Measurements from ENCODE around the gene CLUH. TPM values are rescaled to one million over a fixed set of nuclear protein-coding genes. Genes with fewer than 3 reads are reported as not detected.

CLUH gene
- total and polyA plus RNA-seq, 7 donors = 20.4 to 119 (median 32.1) TPM

- H3K27ac ChIP-seq = no peak overlapping the region
- H3K4me3 ChIP-seq = no peak overlapping the region
- H3K4me1 ChIP-seq = peaks cover 0 to 4% (median 0%) of the 10 kb centered on the region in 4 donors
- H3K27me3 ChIP-seq = no peaks in the 10 kb centered on the region
- intact Hi-C loops (cut with DNase I) = no loop called here
- 97 to 98% methylated on average over 11 of the region's 11 CpGs for WGBS, 2 donors
- no peaks in the 10 kb centered on the region for H3K9me3 ChIP-seq
- DNase-seq = no peak
- TF ChIP-seq POLR2A (IDR thresholded peaks at IDR 0.05) = no peak
- TF ChIP-seq EP300 (IDR thresholded peaks at IDR 0.05) = no peak
- TF ChIP-seq, protein P1, sequence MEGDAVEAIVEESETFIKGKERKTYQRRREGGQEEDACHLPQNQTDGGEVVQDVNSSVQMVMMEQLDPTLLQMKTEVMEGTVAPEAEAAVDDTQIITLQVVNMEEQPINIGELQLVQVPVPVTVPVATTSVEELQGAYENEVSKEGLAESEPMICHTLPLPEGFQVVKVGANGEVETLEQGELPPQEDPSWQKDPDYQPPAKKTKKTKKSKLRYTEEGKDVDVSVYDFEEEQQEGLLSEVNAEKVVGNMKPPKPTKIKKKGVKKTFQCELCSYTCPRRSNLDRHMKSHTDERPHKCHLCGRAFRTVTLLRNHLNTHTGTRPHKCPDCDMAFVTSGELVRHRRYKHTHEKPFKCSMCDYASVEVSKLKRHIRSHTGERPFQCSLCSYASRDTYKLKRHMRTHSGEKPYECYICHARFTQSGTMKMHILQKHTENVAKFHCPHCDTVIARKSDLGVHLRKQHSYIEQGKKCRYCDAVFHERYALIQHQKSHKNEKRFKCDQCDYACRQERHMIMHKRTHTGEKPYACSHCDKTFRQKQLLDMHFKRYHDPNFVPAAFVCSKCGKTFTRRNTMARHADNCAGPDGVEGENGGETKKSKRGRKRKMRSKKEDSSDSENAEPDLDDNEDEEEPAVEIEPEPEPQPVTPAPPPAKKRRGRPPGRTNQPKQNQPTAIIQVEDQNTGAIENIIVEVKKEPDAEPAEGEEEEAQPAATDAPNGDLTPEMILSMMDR (IDR thresholded peaks at IDR 0.05) = no peak
- TF ChIP-seq POLR2AphosphoS5 (IDR thresholded peaks at IDR 0.05) = no peak
- H3K36me3 ChIP-seq = no peaks in the 10 kb centered on the region
These were observed 62.4 kb downstream of the CLUH start for GRCh38 chr17:2649191-2649590.

- Histone ChIP-seq H3K9me3 (no peaks in the 10 kb centered on the region), H3K27ac (no peak overlapping the region), H3K27me3 (no peaks in the 10 kb centered on the region), H3K4me3 (no peak overlapping the region), H3K4me1 (peaks cover 0 to 4% (median 0%) of the 10 kb centered on the region in 4 donors), H3K36me3 (peaks cover 0 to 3% (median 0%) of the 10 kb centered on the region in 4 donors)
- intact Hi-C loops (cut with DNase I) = no loop called here
- no peak for DNase-seq
- TF ChIP-seq EP300 (IDR thresholded peaks at IDR 0.05) (no peak), POLR2A (IDR thresholded peaks at IDR 0.05) (no peak), POLR2AphosphoS5 (IDR thresholded peaks at IDR 0.05) (no peak)
- TF ChIP-seq, protein P1 (IDR thresholded peaks at IDR 0.05) = no peak
- 88 to 95% methylated on average over 6 of the region's 6 CpGs for WGBS, 2 donors
These were observed 63.6 kb downstream of the CLUH start for GRCh38 chr17:2647957-2648356.

GRCh38 chr17:2644971-2645370, 66.6 kb downstream of the CLUH start:
- WGBS, 2 donors = 78 to 89% methylated on average over 6 of the region's 6 CpGs
- H3K4me3 ChIP-seq = no peak overlapping the region
- no peaks in the 10 kb centered on the region for H3K4me1 ChIP-seq
- no peaks in the 10 kb centered on the region for H3K27me3 ChIP-seq
- TF ChIP-seq, protein P1 (IDR thresholded peaks at IDR 0.05) = no peak
- TF ChIP-seq EP300 (IDR thresholded peaks at IDR 0.05) (no peak), POLR2AphosphoS5 (IDR thresholded peaks at IDR 0.05) (no peak), POLR2A (IDR thresholded peaks at IDR 0.05) (no peak)
- H3K36me3 ChIP-seq = peaks cover 0 to 21% (median 0%) of the 10 kb centered on the region in 4 donors
- intact Hi-C loops (cut with DNase I) = no loop called here
- DNase-seq = no peak
- H3K27ac ChIP-seq = no peak overlapping the region
- no peaks in the 10 kb centered on the region for H3K9me3 ChIP-seq

Small RNA genes lying within 50 kb of the gene (small RNA-seq; reads per million reads assigned to genes)
- gene MIR1253 = 0 reads per million in 3 donors
- gene MIR6776 = 0 reads per million in 3 donors
- gene RN7SL608P = 0 reads per million in 3 donors
- 0 reads per million in 3 donors for gene hsa-mir-1253

Other genes starting within 250 kb of the CLUH start
- 10 to 100 TPM; 18.3 to 33.2 (median 24.4) TPM for gene METTL16, start 199.9 kb downstream of the CLUH start, total RNA-seq
- gene METTL16, start 199.9 kb downstream of the CLUH start, polyA plus RNA-seq = 10 to 100 TPM in 1 of 3 donors, 1 to 10 TPM in 2; 6.5 to 14.0 (median 7.2) TPM
- gene PAFAH1B1, start 118.1 kb downstream of the CLUH start, total RNA-seq = 100 to 1,000 TPM in 3 of 4 donors, 10 to 100 TPM in 1; 97.6 to 139 (median 106) TPM
- gene PAFAH1B1, start 118.1 kb downstream of the CLUH start, polyA plus RNA-seq = 10 to 100 TPM; 35.4 to 63.8 (median 53.4) TPM
- gene CCDC92B, start 37.9 kb upstream of the CLUH start, total RNA-seq = under 1 TPM in 1 of 4 donors, not detected in 3; 0.14 TPM
- under 1 TPM; under 0.01 to 0.77 (median 0.23) TPM for gene CCDC92B, start 37.9 kb upstream of the CLUH start, polyA plus RNA-seq
- 10 to 100 TPM in 2 of 4 donors, 1 to 10 TPM in 2; 4.8 to 14.7 (median 10.0) TPM for gene RAP1GAP2, start 84.7 kb upstream of the CLUH start, total RNA-seq
- gene RAP1GAP2, start 84.7 kb upstream of the CLUH start, polyA plus RNA-seq = 10 to 100 TPM in 2 of 3 donors, 1 to 10 TPM in 1; 9.6 to 13.4 (median 12.8) TPM

All from sigmoid colon (tissue), 7 donors.